Suprapubic skin (tissue), 3 donors: Measurements from ENCODE around the gene SIN3A.

Experiments
- POLR2A ChIP-seq, 2 donors: fragments of 450-650 bp; IDR thresholded peaks; one replicate each; pipeline ENCODE4 v1.6.1; 2017; ENCODE audit warnings: antibody characterized with exemption in 2 of 2, mild to moderate bottlenecking in 2 of 2, moderate library complexity in 2 of 2
- TF ChIP-seq, protein P1 (sequence below), 2 donors: fragments of 200-600 bp in 1 of 2; fragments of 450-650 bp in 1 of 2; sonication (generic) in 1 of 2; IDR thresholded peaks; one replicate each; pipeline ENCODE4 v1.5.1; 2016 to 2019; ENCODE audit warnings: antibody characterized with exemption in 2 of 2, mild to moderate bottlenecking in 1 of 2, moderate library complexity in 1 of 2

DNA sequence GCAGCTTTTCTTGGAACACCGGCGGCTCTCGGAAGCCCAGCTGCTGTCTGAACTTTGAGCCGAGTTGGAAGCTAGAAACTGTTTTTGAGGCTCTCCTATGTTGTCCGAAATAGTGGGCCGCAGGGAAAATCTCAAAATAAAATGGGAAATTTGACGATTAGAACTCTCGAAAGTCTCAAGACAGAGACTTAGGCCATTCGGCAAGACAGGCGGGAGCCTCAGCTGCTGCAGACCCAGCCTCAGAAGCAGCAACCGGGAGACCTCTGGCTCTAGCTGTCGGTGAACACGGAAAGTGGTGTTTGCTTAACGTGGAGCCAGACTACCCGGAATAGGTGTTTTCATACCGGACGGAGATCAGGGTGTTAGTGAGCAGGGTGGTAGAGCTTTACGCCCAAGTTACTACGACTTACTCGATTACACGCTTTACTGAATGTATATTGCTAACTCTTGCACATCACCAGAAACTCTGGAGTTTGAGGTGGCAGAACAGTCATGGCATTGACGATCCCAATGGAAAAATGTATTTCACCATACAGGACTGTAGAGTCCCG, 82.7 kb downstream of the SIN3A start:
- TF ChIP-seq, protein P1, sequence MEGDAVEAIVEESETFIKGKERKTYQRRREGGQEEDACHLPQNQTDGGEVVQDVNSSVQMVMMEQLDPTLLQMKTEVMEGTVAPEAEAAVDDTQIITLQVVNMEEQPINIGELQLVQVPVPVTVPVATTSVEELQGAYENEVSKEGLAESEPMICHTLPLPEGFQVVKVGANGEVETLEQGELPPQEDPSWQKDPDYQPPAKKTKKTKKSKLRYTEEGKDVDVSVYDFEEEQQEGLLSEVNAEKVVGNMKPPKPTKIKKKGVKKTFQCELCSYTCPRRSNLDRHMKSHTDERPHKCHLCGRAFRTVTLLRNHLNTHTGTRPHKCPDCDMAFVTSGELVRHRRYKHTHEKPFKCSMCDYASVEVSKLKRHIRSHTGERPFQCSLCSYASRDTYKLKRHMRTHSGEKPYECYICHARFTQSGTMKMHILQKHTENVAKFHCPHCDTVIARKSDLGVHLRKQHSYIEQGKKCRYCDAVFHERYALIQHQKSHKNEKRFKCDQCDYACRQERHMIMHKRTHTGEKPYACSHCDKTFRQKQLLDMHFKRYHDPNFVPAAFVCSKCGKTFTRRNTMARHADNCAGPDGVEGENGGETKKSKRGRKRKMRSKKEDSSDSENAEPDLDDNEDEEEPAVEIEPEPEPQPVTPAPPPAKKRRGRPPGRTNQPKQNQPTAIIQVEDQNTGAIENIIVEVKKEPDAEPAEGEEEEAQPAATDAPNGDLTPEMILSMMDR (IDR thresholded peaks at IDR 0.05): no peak
- TF ChIP-seq POLR2A (IDR thresholded peaks at IDR 0.05): no peak
